ENCODE data around the gene RFPL1. TPM values are rescaled to one million over a fixed set of nuclear protein-coding genes. Genes with fewer than 3 reads are reported as not detected.

Gene RFPL1
- total RNA-seq, 1 donor from 2014 or later, result not detected

DNA sequence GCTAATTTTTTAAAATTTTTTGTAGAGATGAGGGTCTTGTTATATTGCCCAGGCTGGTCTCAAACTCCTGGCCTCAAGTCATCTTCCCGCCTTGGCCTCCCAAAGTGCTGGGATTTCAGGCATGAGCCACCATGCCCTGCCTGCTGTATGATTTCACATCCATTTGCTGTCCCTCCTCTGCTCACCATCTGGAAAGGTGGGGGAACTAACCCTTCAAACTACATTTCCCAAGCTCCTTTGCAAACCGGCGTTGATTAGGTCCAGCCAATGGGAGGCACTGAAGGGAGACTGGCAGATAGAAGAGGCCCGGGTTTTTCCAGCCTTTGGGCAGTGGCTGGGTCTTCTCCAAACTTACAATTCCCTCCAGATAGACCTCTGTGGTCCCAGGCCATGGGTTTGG lies 19.3 kb downstream of the RFPL1 start:
- TF ChIP-seq, protein P1, sequence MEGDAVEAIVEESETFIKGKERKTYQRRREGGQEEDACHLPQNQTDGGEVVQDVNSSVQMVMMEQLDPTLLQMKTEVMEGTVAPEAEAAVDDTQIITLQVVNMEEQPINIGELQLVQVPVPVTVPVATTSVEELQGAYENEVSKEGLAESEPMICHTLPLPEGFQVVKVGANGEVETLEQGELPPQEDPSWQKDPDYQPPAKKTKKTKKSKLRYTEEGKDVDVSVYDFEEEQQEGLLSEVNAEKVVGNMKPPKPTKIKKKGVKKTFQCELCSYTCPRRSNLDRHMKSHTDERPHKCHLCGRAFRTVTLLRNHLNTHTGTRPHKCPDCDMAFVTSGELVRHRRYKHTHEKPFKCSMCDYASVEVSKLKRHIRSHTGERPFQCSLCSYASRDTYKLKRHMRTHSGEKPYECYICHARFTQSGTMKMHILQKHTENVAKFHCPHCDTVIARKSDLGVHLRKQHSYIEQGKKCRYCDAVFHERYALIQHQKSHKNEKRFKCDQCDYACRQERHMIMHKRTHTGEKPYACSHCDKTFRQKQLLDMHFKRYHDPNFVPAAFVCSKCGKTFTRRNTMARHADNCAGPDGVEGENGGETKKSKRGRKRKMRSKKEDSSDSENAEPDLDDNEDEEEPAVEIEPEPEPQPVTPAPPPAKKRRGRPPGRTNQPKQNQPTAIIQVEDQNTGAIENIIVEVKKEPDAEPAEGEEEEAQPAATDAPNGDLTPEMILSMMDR (conservative IDR thresholded peaks at IDR 0.05), result no peak
- H3K9me3 Mint-ChIP-seq, result no peaks in the 10 kb centered on the region
- H3K36me3 Mint-ChIP-seq, result no peaks in the 10 kb centered on the region
- no peak overlapping the region for H3K27ac Mint-ChIP-seq
- H3K4me1 Mint-ChIP-seq (ENCODE audit: unreplicated experiment), result peaks cover 8% of the 10 kb centered on the region
- DNase-seq (ENCODE audit: extremely low spot score, unreplicated experiment), result no peak
- no peak overlapping the region for H3K4me3 Mint-ChIP-seq
- no peaks in the 10 kb centered on the region for H3K27me3 Mint-ChIP-seq

DNA sequence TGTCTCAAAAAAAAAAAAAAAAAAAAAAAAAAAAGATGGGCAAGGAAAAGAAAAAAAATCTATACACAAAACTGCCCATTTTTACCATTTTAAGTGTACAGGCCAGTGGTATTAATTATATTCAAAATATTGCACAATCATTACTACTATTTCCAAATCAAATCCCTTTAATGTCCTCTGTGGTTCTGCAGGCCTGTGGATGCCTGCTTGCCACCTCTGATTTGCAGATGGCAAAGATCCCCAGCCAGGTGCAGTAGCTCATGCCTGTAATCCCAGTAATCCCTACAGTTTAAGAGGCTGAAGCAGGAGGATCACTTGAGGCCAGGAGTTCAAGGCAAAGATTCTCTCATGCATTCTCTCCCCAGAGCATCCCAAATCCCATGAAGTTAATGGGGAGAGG lies 20.2 kb downstream of the RFPL1 start:
- H3K27me3 Mint-ChIP-seq, result no peaks in the 10 kb centered on the region
- DNase-seq (ENCODE audit: extremely low spot score, unreplicated experiment), result no peak
- no peaks in the 10 kb centered on the region for H3K9me3 Mint-ChIP-seq
- H3K27ac Mint-ChIP-seq, result no peak overlapping the region
- H3K4me3 Mint-ChIP-seq, result no peak overlapping the region
- H3K4me1 Mint-ChIP-seq (ENCODE audit: unreplicated experiment), result peaks cover 8% of the 10 kb centered on the region
- H3K36me3 Mint-ChIP-seq, result no peaks in the 10 kb centered on the region
- TF ChIP-seq, protein P1 (conservative IDR thresholded peaks at IDR 0.05), result no peak

DNA sequence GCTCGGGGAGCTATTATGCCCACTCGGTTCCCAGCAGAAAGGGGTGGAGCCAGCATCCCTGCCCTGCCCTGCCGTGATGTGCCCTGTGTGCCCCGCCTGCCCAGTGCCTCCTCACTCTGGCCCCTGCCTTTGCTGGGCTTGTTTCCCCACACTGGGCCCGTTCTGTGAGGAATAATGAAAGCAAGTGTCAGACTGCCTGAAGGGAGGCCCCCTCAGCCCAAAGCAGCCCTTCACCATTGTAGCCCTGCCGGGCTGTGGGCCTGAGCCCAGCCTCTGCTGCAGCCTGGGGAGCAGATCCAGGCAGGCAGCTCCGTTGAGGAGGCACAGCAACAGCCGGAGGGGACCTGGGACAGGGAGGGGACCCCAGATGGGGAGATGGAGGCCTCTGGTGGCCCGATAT lies 21.4 kb downstream of the RFPL1 start:
- H3K27me3 Mint-ChIP-seq, result no peaks in the 10 kb centered on the region
- no peak overlapping the region for H3K4me3 Mint-ChIP-seq
- TF ChIP-seq, protein P1 (conservative IDR thresholded peaks at IDR 0.05), result no peak
- H3K27ac Mint-ChIP-seq, result no peak overlapping the region
- H3K4me1 Mint-ChIP-seq (ENCODE audit: unreplicated experiment), result peaks cover 8% of the 10 kb centered on the region
- no peaks in the 10 kb centered on the region for H3K36me3 Mint-ChIP-seq
- DNase-seq (ENCODE audit: extremely low spot score, unreplicated experiment), result no peak
- no peaks in the 10 kb centered on the region for H3K9me3 Mint-ChIP-seq

DNA sequence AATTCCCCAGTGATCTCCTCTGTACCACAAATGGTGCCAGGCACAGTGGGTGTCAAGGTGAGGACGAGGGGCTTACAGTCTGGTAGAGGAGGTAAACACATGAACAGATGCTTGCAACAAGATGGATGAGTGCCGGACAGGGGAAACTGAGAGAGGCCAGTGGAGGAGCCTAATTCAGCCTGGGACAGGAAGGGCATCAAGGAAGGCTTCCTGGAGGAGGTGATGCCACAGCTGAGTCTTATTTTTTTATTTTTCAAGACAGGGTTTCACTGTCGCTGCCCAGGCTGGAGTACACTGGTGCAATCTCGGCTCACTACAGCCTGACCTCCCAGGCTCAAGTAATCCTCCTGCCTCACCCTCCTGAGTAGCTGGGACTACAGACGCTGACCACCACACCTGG lies 22.9 kb downstream of the RFPL1 start:
- Mint-ChIP-seq H3K4me1 (ENCODE audit: unreplicated experiment) (peaks cover 8% of the 10 kb centered on the region), H3K4me3 (no peak overlapping the region), H3K9me3 (no peaks in the 10 kb centered on the region), H3K27me3 (peaks cover 1% of the 10 kb centered on the region), H3K27ac (no peak overlapping the region), H3K36me3 (no peaks in the 10 kb centered on the region)
- TF ChIP-seq, protein P1 (conservative IDR thresholded peaks at IDR 0.05), result no peak
- no peak for DNase-seq (ENCODE audit: extremely low spot score, unreplicated experiment)

DNA sequence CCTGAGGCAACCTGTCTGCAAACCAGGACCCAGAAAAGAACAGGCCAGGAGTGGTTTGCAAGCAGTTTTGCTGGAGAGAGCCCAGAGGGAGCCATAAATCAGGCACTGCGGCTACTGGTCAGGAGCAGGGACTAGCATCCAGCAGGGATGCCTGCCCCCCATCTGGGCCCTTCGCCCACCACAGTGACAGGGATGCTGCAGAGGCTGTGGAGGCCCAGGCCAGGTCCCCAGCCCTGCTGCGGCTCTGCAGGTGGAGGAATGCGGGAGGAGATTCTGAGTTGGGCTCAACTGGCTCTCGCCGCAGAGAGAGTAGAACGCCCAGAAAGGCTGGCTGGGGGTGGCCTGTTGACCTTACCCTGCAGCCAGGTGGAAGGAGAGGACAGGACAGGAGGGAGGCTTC lies 25.2 kb downstream of the RFPL1 start:
- TF ChIP-seq, protein P1 (conservative IDR thresholded peaks at IDR 0.05), result no peak
- no peaks in the 10 kb centered on the region for H3K36me3 Mint-ChIP-seq
- no peaks in the 10 kb centered on the region for H3K4me1 Mint-ChIP-seq (ENCODE audit: unreplicated experiment)
- no peaks in the 10 kb centered on the region for H3K9me3 Mint-ChIP-seq
- H3K27ac Mint-ChIP-seq, result no peak overlapping the region
- no peak overlapping the region for H3K4me3 Mint-ChIP-seq
- peaks cover 22% of the 10 kb centered on the region for H3K27me3 Mint-ChIP-seq
- DNase-seq (ENCODE audit: extremely low spot score, unreplicated experiment), result no peak

DNA sequence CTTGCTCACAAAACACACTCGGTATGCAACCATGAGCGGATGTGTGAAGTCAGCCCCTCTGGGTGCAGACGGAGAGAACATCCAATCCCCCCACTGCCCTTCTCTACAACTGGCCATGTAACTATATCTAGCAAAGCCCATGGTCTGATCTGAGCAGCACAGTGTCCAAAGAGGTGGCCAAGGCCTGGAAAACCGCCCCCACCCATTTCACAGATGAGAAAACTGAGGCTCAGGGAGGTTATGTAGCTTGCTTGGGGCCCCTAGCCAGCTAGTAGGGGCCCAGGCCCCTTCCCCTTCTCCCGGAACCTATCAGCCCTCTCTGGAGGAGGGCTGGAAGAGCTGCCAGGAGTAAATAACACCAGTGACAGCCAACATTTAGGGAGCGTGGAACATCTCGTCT lies 26.2 kb downstream of the RFPL1 start:
- Mint-ChIP-seq H3K9me3 (no peaks in the 10 kb centered on the region), H3K36me3 (no peaks in the 10 kb centered on the region), H3K4me3 (no peak overlapping the region), H3K27me3 (peaks cover 31% of the 10 kb centered on the region), H3K27ac (no peak overlapping the region), H3K4me1 (ENCODE audit: unreplicated experiment) (no peaks in the 10 kb centered on the region)
- no peak for DNase-seq (ENCODE audit: extremely low spot score, unreplicated experiment)
- TF ChIP-seq, protein P1 (conservative IDR thresholded peaks at IDR 0.05), result no peak
